Caco-2 (cell line): ENCODE results near the gene ADGRB2. TPM values are rescaled to one million over a fixed set of nuclear protein-coding genes. Genes with fewer than 3 reads are reported as not detected.

ENCODE experiments used
- BruUV-seq: library from RNA; stranded (reverse); fragments of 400-500 nt; replicated peaks from 2 replicates; lab custom pipeline; 2021; lab: Mats Ljungman, UMichigan
- CTCF ChIA-PET: fragments of 300-600 bp; sonication (Branson Sonifier 250); formaldehyde crosslinking; loops from one replicate; lab custom pipeline; 2022; ENCODE audit warnings: antibody characterized with exemption; lab: Charles Lee
- POLR2A ChIA-PET: fragments of 300-600 bp; sonication (Branson Sonifier 250); formaldehyde crosslinking; loops from one replicate; lab custom pipeline; 2022; ENCODE audit warnings: antibody characterized with exemption; lab: Charles Lee
- DNase-seq, 2 experiments: peaks; one replicate each; pipeline versions ENCODE4 v3.0.0 to v3.0.0-alpha.2; 2020 to 2022
- H3K27me3 ChIP-seq: replicated peaks from 2 replicates; pipeline ENCODE4 v1.6.0; 2011; ENCODE audit warnings: low read length; ENCODE audit not compliant: control insufficient read depth, insufficient read depth
- H3K36me3 ChIP-seq: 2 replicates; pipeline ENCODE4 v1.5.1; 2011; ENCODE audit warnings: low read length; ENCODE audit not compliant: control insufficient read depth, insufficient read depth
- H3K4me1 ChIP-seq: fragments of 250-450 bp; sonication (Bioruptor Pico); 2 replicates; pipeline ENCODE4 v1.5.1; 2020; ENCODE audit warnings: mild to moderate bottlenecking
- H3K4me3 ChIP-seq: 2 replicates; pipeline ENCODE4 v1.5.1; 2011; ENCODE audit warnings: low read depth, mild to moderate bottlenecking, control low read depth, low read length
- H3K9me3 ChIP-seq: fragments of 250-450 bp; sonication (Bioruptor Pico); 2 replicates; pipeline ENCODE4 v1.5.1; 2020; ENCODE audit warnings: mild to moderate bottlenecking, moderate library complexity
- H3K27ac Mint-ChIP-seq: one replicate; pipeline ENCODE4 v1.8.0; 2022; ENCODE audit warnings: mixed read lengths; ENCODE audit not compliant: unreplicated experiment
- H3K27me3 Mint-ChIP-seq: one replicate; pipeline ENCODE4 v1.8.0; 2022; ENCODE audit warnings: mixed read lengths; ENCODE audit not compliant: insufficient read depth, unreplicated experiment
- H3K36me3 Mint-ChIP-seq: one replicate; pipeline ENCODE4 v1.8.0; 2022; ENCODE audit warnings: mild to moderate bottlenecking, mixed read lengths; ENCODE audit not compliant: insufficient read depth, unreplicated experiment
- H3K4me1 Mint-ChIP-seq: one replicate; pipeline ENCODE4 v1.8.0; 2022; ENCODE audit warnings: low read depth, mixed read lengths; ENCODE audit not compliant: unreplicated experiment
- H3K4me3 Mint-ChIP-seq: one replicate; pipeline ENCODE4 v1.8.0; 2022; ENCODE audit warnings: mild to moderate bottlenecking, moderate library complexity, mixed read lengths; ENCODE audit not compliant: unreplicated experiment
- H3K9me3 Mint-ChIP-seq: one replicate; pipeline ENCODE4 v1.8.0; 2022; ENCODE audit warnings: mixed read lengths; ENCODE audit not compliant: unreplicated experiment
- CTCF ChIP-seq, 2 experiments: fragments of 200-600 bp in 1 of 2; IDR thresholded peaks; 1 replicate in 1 of 2; 2 replicates in 1 of 2; pipeline versions ENCODE4 v1.5.1 to v1.8.0; 2011 to 2022; ENCODE audit warnings: antibody characterized with exemption in 1 of 2, control low read depth in 1 of 2, inconsistent platforms in 1 of 2, low read depth in 1 of 2, low read length in 1 of 2, mild to moderate bottlenecking in 1 of 2, moderate library complexity in 1 of 2; ENCODE audit not compliant: insufficient read depth in 1 of 2, severe bottlenecking in 1 of 2, unreplicated experiment in 1 of 2
- intact Hi-C: fragments of 100-400 bp; cut with micrococcal nuclease; formaldehyde crosslinking; loops from one replicate; pipeline ENCODE4 v1.10.0; 2022; ENCODE audit not compliant: unreplicated experiment
- total RNA-seq: library from RNA; stranded (reverse); gene quantifications from 2 replicates; pipeline ENCODE4 v1.2.3, GENCODE V29; 2022

Gene ADGRB2
- total RNA-seq, 1 experiment from 2014 or later: 2.2 TPM

- Histone ChIP-seq H3K36me3 (no peaks in the 10 kb centered on the region), H3K4me1 (no peaks in the 10 kb centered on the region), H3K9me3 (no peaks in the 10 kb centered on the region), H3K4me3 (no peak overlapping the region), H3K27me3 (no peaks in the 10 kb centered on the region)
- no peak overlapping the region for H3K27ac Mint-ChIP-seq
- no peak for TF ChIP-seq CTCF (IDR thresholded peaks at IDR 0.05; ENCODE audit: insufficient read depth in 1 of 2, low read depth in 1 of 2, low read length in 1 of 2, severe bottlenecking in 1 of 2, unreplicated experiment in 1 of 2)
- BruUV-seq: no TSS peak
- no peak for DNase-seq
- peaks cover 21% of the 10 kb centered on the region for H3K27me3 Mint-ChIP-seq
- peaks cover 6% of the 10 kb centered on the region for H3K36me3 Mint-ChIP-seq
- no peaks in the 10 kb centered on the region for H3K9me3 Mint-ChIP-seq
- no peak overlapping the region for H3K4me3 Mint-ChIP-seq
- POLR2A ChIA-PET: no interaction called here
- intact Hi-C loops: no loop called here
- CTCF ChIA-PET: no interaction called here
- no peaks in the 10 kb centered on the region for H3K4me1 Mint-ChIP-seq
These were observed 12.4 kb upstream of the ADGRB2 start for GRCh38 chr1:31776516-31776915.

GRCh38 chr1:31776032-31776431 lies 11.9 kb upstream of the ADGRB2 start:
- Mint-ChIP-seq H3K9me3 (no peaks in the 10 kb centered on the region), H3K36me3 (peaks cover 6% of the 10 kb centered on the region), H3K4me1 (no peaks in the 10 kb centered on the region), H3K27ac (no peak overlapping the region), H3K27me3 (peaks cover 21% of the 10 kb centered on the region), H3K4me3 (no peak overlapping the region)
- BruUV-seq: no TSS peak
- no peak for TF ChIP-seq CTCF (IDR thresholded peaks at IDR 0.05; ENCODE audit: insufficient read depth in 1 of 2, low read depth in 1 of 2, low read length in 1 of 2, severe bottlenecking in 1 of 2, unreplicated experiment in 1 of 2)
- no peaks in the 10 kb centered on the region for H3K4me1 ChIP-seq
- H3K4me3 ChIP-seq: no peak overlapping the region
- ChIA-PET POLR2A (no interaction called here), CTCF (interaction anchor here (0.9 kb wide), 2 partner anchors 11 to 30 kb away, joined by 3 to 5 read pairs; no protein-coding TSS in a partner anchor)
- H3K9me3 ChIP-seq: no peaks in the 10 kb centered on the region
- DNase-seq: no peak
- no peaks in the 10 kb centered on the region for H3K27me3 ChIP-seq
- no peaks in the 10 kb centered on the region for H3K36me3 ChIP-seq
- intact Hi-C loops: no loop called here

GRCh38 chr1:31775210-31775999 lies 11.3 kb upstream of the ADGRB2 start:
- TF ChIP-seq CTCF (IDR thresholded peaks at IDR 0.05; ENCODE audit: insufficient read depth in 1 of 2, low read depth in 1 of 2, low read length in 1 of 2, severe bottlenecking in 1 of 2, unreplicated experiment in 1 of 2): no peak
- H3K36me3 ChIP-seq: no peaks in the 10 kb centered on the region
- Mint-ChIP-seq H3K27me3 (peaks cover 21% of the 10 kb centered on the region), H3K36me3 (peaks cover 6% of the 10 kb centered on the region), H3K4me1 (no peaks in the 10 kb centered on the region), H3K27ac (no peak overlapping the region), H3K9me3 (no peaks in the 10 kb centered on the region), H3K4me3 (no peak overlapping the region)
- POLR2A ChIA-PET: no interaction called here
- CTCF ChIA-PET: interaction anchor here (0.9 kb wide), 2 partner anchors 11 to 30 kb away, joined by 3 to 5 read pairs; no protein-coding TSS in a partner anchor
- no peaks in the 10 kb centered on the region for H3K9me3 ChIP-seq
- no peaks in the 10 kb centered on the region for H3K27me3 ChIP-seq
- no TSS peak for BruUV-seq
- no peaks in the 10 kb centered on the region for H3K4me1 ChIP-seq
- no peak for DNase-seq
- H3K4me3 ChIP-seq: no peak overlapping the region
- intact Hi-C loops: no loop called here
